Ovary (tissue), 9 donors: Measurements from ENCODE around the gene TRIM41. TPM values are rescaled to one million over a fixed set of nuclear protein-coding genes. Genes with fewer than 3 reads are reported as not detected.
"Not testable (repeated sequence)": the region's sequence is repeated elsewhere in the genome, so short reads cannot be mapped to it uniquely, and the experiment has no call there.

ENCODE experiments used
- DNase-seq, 5 donors: peaks; one replicate each; pipeline ENCODE4 v3.0.0-alpha.2; 2019 to 2020
- H3K27ac ChIP-seq, 2 donors: fragments of 200-600 bp; one replicate each; pipeline versions ENCODE4 v1.5.1 to v1.8.0; 2019 to 2022
- H3K27me3 ChIP-seq: fragments of 200-600 bp; one replicate; pipeline ENCODE4 v1.8.0; 2022
- H3K36me3 ChIP-seq: fragments of 200-600 bp; sonication (generic); one replicate; pipeline ENCODE4 v1.5.1; 2019
- H3K4me1 ChIP-seq: one replicate; pipeline ENCODE4 v1.8.1; 2013; ENCODE audit warnings: mild to moderate bottlenecking, moderate library complexity; ENCODE audit not compliant: insufficient read depth
- H3K4me3 ChIP-seq: fragments of 200-600 bp; sonication (generic); one replicate; pipeline ENCODE4 v1.5.1; 2017
- H3K9me3 ChIP-seq, 2 donors: fragments of 200-600 bp in 1 of 2; sonication (generic) in 1 of 2; one replicate each; pipeline versions ENCODE4 v1.5.1 to v1.8.1; 2013 to 2019; ENCODE audit warnings: mild to moderate bottlenecking in 1 of 2, moderate library complexity in 1 of 2
- EP300 ChIP-seq: sonication (generic); formaldehyde crosslinking; IDR thresholded peaks from one replicate; pipeline ENCODE4 v1.6.1; 2017; ENCODE audit warnings: antibody characterized with exemption
- POLR2A ChIP-seq: fragments of 450-650 bp; IDR thresholded peaks from one replicate; pipeline ENCODE4 v1.6.1; 2017; ENCODE audit warnings: antibody characterized with exemption, mild to moderate bottlenecking, moderate library complexity
- WGBS, 3 donors: extraction: QIAGEN DNeasy Blood & Tissue Kit in 1 of 3; methylation state at CpG; one replicate each; pipeline versions ENCODE4 v1.1.5 to v1.1.7; 2013 to 2017; 5-methylcytosine and 5-hydroxymethylcytosine counted together
- intact Hi-C, 4 donors: fragments of 100-400 bp; cut with DNase I; formaldehyde crosslinking; loops; one replicate each; pipeline versions ENCODE4 v1.11.0 to v1.15.1; 2022 to 2023
- polyA plus RNA-seq, 2 donors: library from polyadenylated mRNA; stranded (reverse); fragments of 200-250 nt in 1 of 2; fragments of 350-450 nt in 1 of 2; fragmentation: Illumina TruSeq in 1 of 2; extraction: RNeasy Lipid Tissue Mini Kit (QIAGEN cat#74804) in 1 of 2; gene quantifications; one replicate each; pipeline ENCODE4 v1.2.3, GENCODE V29; 2013 to 2014
- total RNA-seq, 7 donors: library from RNA; depleted of rRNA in 2 of 7; stranded (reverse); fragments of >200 nt in 2 of 7; fragmentation: NEBNext Ultra II Directional in 3 of 7; extraction: Animal tissue kit (Norgen Biotek cat#: 25700) in 3 of 7; gene quantifications; one replicate each; pipeline versions ENCODE4 v1.1.0 to v1.2.4, GENCODE V29; 2016 to 2023
- TF ChIP-seq, protein P1 (sequence below), 3 donors: fragments of 450-650 bp in 2 of 3; fragments of 200-600 bp in 1 of 3; IDR thresholded peaks; one replicate each; pipeline versions ENCODE4 v1.5.1 to v1.8.0; 2016 to 2022; ENCODE audit warnings: antibody characterized with exemption in 3 of 3, mild to moderate bottlenecking in 1 of 3
- donor health status: DM: no; HTN: no; CAD: no; lungs with moderate emphysema.
- donor health status: DM: no; HTN: no; CAD: no.
- donor health status: Bipolar disorder and iron deficiency.
- donor health status: DM: yes; HTN: yes; CAD: no.
- donor health status: DM: no; HTN: no; CAD: no.
- donor health status: DM: yes; HTN: yes; CAD: no.

Gene TRIM41
- total and polyA plus RNA-seq, 9 donors, result 8.2 to 22.7 (median 15.4) TPM

- intact Hi-C loops, result no loop called here
- H3K27me3 ChIP-seq, result no peaks in the 10 kb centered on the region
- no peak for TF ChIP-seq EP300
- no peak for TF ChIP-seq POLR2A
- TF ChIP-seq, protein P1, sequence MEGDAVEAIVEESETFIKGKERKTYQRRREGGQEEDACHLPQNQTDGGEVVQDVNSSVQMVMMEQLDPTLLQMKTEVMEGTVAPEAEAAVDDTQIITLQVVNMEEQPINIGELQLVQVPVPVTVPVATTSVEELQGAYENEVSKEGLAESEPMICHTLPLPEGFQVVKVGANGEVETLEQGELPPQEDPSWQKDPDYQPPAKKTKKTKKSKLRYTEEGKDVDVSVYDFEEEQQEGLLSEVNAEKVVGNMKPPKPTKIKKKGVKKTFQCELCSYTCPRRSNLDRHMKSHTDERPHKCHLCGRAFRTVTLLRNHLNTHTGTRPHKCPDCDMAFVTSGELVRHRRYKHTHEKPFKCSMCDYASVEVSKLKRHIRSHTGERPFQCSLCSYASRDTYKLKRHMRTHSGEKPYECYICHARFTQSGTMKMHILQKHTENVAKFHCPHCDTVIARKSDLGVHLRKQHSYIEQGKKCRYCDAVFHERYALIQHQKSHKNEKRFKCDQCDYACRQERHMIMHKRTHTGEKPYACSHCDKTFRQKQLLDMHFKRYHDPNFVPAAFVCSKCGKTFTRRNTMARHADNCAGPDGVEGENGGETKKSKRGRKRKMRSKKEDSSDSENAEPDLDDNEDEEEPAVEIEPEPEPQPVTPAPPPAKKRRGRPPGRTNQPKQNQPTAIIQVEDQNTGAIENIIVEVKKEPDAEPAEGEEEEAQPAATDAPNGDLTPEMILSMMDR (IDR thresholded peaks at IDR 0.05), result no peak
- 58 to 71% (median 62%) methylated on average over 3 of the region's 3 CpGs for WGBS, 3 donors
- no peaks in the 10 kb centered on the region for H3K36me3 ChIP-seq
- DNase-seq, result no peak
- no peak overlapping the region for H3K27ac ChIP-seq
- no peak overlapping the region for H3K4me3 ChIP-seq
- no peaks in the 10 kb centered on the region for H3K9me3 ChIP-seq
- H3K4me1 ChIP-seq, result no peaks in the 10 kb centered on the region
Measured at GRCh38 chr5:181271081-181271480, 48.0 kb downstream of the TRIM41 start.

- intact Hi-C loops, H3K27ac ChIP-seq, H3K36me3 ChIP-seq, H3K9me3 ChIP-seq, DNase-seq, H3K27me3 ChIP-seq, H3K4me1 ChIP-seq, H3K4me3 ChIP-seq: not testable (repeated sequence)
- WGBS, 3 donors, result 69 to 74% (median 73%) methylated on average over 28 of the region's 28 CpGs
Measured at GRCh38 chr5:181273433-181273744, 50.3 kb downstream of the TRIM41 start.

GRCh38 chr5:181280251-181280762, 57.2 kb downstream of the TRIM41 start:
- no peaks in the 10 kb centered on the region for H3K27me3 ChIP-seq
- H3K27ac ChIP-seq, result no peak overlapping the region
- H3K4me1 ChIP-seq, result no peaks in the 10 kb centered on the region
- H3K36me3 ChIP-seq, result no peaks in the 10 kb centered on the region
- TF ChIP-seq POLR2A (no peak), EP300 (no peak)
- TF ChIP-seq, protein P1 (IDR thresholded peaks at IDR 0.05), result no peak
- WGBS, 3 donors, result 88 to 94% (median 89%) methylated on average over 7 of the region's 7 CpGs
- H3K4me3 ChIP-seq, result no peak overlapping the region
- no peak for DNase-seq
- intact Hi-C loops, result no loop called here
- H3K9me3 ChIP-seq, result no peaks in the 10 kb centered on the region

- intact Hi-C loops, result no loop called here
- no peaks in the 10 kb centered on the region for H3K27me3 ChIP-seq
- no peak overlapping the region for H3K27ac ChIP-seq
- WGBS, 3 donors, result 89 to 93% (median 92%) methylated on average over 40 of the region's 40 CpGs
- H3K4me1 ChIP-seq, result no peaks in the 10 kb centered on the region
- H3K9me3 ChIP-seq, result no peaks in the 10 kb centered on the region
- no peaks in the 10 kb centered on the region for H3K36me3 ChIP-seq
- no peak overlapping the region for H3K4me3 ChIP-seq
- DNase-seq, result no peak
- TF ChIP-seq EP300, result no peak
- TF ChIP-seq POLR2A, result no peak
- TF ChIP-seq, protein P1 (IDR thresholded peaks at IDR 0.05), result no peak
Measured at GRCh38 chr5:181281077-181281983, 58.2 kb downstream of the TRIM41 start.

DNA sequence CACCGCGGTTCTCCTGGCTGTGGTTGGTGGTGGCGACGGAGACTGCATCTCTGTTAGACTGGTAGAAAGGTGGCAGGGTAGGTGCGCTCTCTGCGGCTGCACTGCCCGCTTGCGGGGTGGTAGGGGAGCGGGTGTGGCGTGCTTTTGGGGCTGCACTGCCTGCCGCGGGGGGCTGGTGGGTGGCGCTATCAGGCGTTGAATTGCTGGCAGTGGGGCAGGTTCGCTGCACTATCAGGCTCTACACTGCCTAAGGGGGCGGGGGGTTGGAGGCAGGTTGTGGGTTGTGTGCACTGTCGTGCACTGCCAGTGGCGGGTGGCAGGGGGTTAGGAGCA, 58.9 kb downstream of the TRIM41 start:
- intact Hi-C loops, result no loop called here

GRCh38 chr5:181282415-181282814, 59.3 kb downstream of the TRIM41 start:
- H3K4me1 ChIP-seq, H3K4me3 ChIP-seq, H3K27ac ChIP-seq, DNase-seq, H3K9me3 ChIP-seq, intact Hi-C loops, H3K27me3 ChIP-seq, H3K36me3 ChIP-seq: not testable (repeated sequence)
- WGBS, 3 donors, result 84 to 88% (median 86%) methylated on average over 10 to 16 of the region's 16 CpGs

More for the DNA sequence above, 58.9 kb downstream of the TRIM41 start:
- no peaks in the 10 kb centered on the region for H3K4me1 ChIP-seq
- no peaks in the 10 kb centered on the region for H3K9me3 ChIP-seq
- H3K4me3 ChIP-seq, result no peak overlapping the region
- no peak for DNase-seq
- H3K27ac ChIP-seq, result no peak overlapping the region
- H3K36me3 ChIP-seq, result no peaks in the 10 kb centered on the region
- 92 to 94% (median 92%) methylated on average over 17 to 18 of the region's 18 CpGs for WGBS, 3 donors
- no peaks in the 10 kb centered on the region for H3K27me3 ChIP-seq
- TF ChIP-seq EP300 (no peak), POLR2A (no peak)
- TF ChIP-seq, protein P1 (IDR thresholded peaks at IDR 0.05), result no peak
